H9 (cell line): Measurements from ENCODE around the gene CENPB. TPM values are rescaled to one million over a fixed set of nuclear protein-coding genes. Genes with fewer than 3 reads are reported as not detected.

ENCODE experiments used
- DNase-seq: peaks from one replicate; pipeline ENCODE4 v3.0.0-alpha.2; 2017
- H2AFZ ChIP-seq: one replicate; pipeline ENCODE4 v1.6.1; 2013; ENCODE audit warnings: mild to moderate bottlenecking, low read length, control low read depth, moderate library complexity
- H2AK5ac ChIP-seq: 2 replicates; pipeline ENCODE4 v1.6.1; 2013; ENCODE audit warnings: low read length, control low read depth, mixed read lengths; ENCODE audit not compliant: insufficient read length
- H2BK120ac ChIP-seq: one replicate; pipeline ENCODE4 v1.6.1; 2013; ENCODE audit warnings: low read depth, mild to moderate bottlenecking, low read length, control low read depth, inconsistent platforms; ENCODE audit not compliant: poor library complexity, severe bottlenecking
- H2BK12ac ChIP-seq: 2 replicates; pipeline ENCODE4 v1.6.1; 2013; ENCODE audit warnings: low read length, control low read depth, mixed read lengths, low read depth; ENCODE audit not compliant: insufficient read length
- H2BK15ac ChIP-seq: 2 replicates; pipeline ENCODE4 v1.6.1; 2013; ENCODE audit warnings: low read depth, low read length, control low read depth
- H2BK20ac ChIP-seq: one replicate; pipeline ENCODE4 v1.6.1; 2013; ENCODE audit warnings: low read depth, mild to moderate bottlenecking, low read length, control low read depth, inconsistent platforms; ENCODE audit not compliant: poor library complexity, severe bottlenecking
- H2BK5ac ChIP-seq: 2 replicates; pipeline ENCODE4 v1.6.1; 2013; ENCODE audit warnings: low read length, control low read depth, mixed read lengths; ENCODE audit not compliant: insufficient read length
- H3K14ac ChIP-seq: 2 replicates; pipeline ENCODE4 v1.6.1; 2013; ENCODE audit warnings: low read length, control low read depth; ENCODE audit not compliant: insufficient read depth
- H3K18ac ChIP-seq: 2 replicates; pipeline ENCODE4 v1.6.1; 2013; ENCODE audit warnings: low read depth, mild to moderate bottlenecking, mixed read lengths, low read length, control low read depth; ENCODE audit not compliant: insufficient read length
- H3K23ac ChIP-seq: 2 replicates; pipeline ENCODE4 v1.6.1; 2013; ENCODE audit warnings: low read length, control low read depth, mixed read lengths, low read depth; ENCODE audit not compliant: insufficient read length
- H3K23me2 ChIP-seq: 2 replicates; pipeline ENCODE4 v1.6.1; 2013; ENCODE audit warnings: low read depth, mild to moderate bottlenecking, mixed read lengths, low read length, control low read depth; ENCODE audit not compliant: insufficient read length, poor library complexity, severe bottlenecking
- H3K27ac ChIP-seq: 2 replicates; pipeline ENCODE4 v1.5.1; 2013; ENCODE audit warnings: low read length, control low read depth, mixed read lengths, low read depth; ENCODE audit not compliant: insufficient read length
- H3K27me3 ChIP-seq: 2 replicates; pipeline ENCODE4 v1.6.1; 2013; ENCODE audit warnings: low read length, control low read depth, inconsistent platforms; ENCODE audit not compliant: insufficient read depth
- H3K4ac ChIP-seq: 2 replicates; pipeline ENCODE4 v1.6.1; 2013; ENCODE audit warnings: low read depth, mild to moderate bottlenecking, control low read depth, inconsistent platforms, low read length, moderate library complexity
- H3K4me1 ChIP-seq: 2 replicates; pipeline ENCODE4 v1.6.1; 2013; ENCODE audit warnings: low read length, control low read depth, inconsistent platforms; ENCODE audit not compliant: insufficient read depth
- H3K4me2 ChIP-seq: 2 replicates; pipeline ENCODE4 v1.6.1; 2013; ENCODE audit warnings: low read length, control low read depth, mixed read lengths; ENCODE audit not compliant: insufficient read length, insufficient read depth
- H3K56ac ChIP-seq: 2 replicates; pipeline ENCODE4 v1.6.1; 2013; ENCODE audit warnings: low read depth, mild to moderate bottlenecking, mixed read lengths, low read length, control low read depth; ENCODE audit not compliant: insufficient read length
- H3K79me1 ChIP-seq: 2 replicates; pipeline ENCODE4 v1.6.1; 2013; ENCODE audit warnings: low read depth, mild to moderate bottlenecking, moderate library complexity, low read length, control low read depth, inconsistent platforms; ENCODE audit not compliant: insufficient read depth, poor library complexity, severe bottlenecking
- H3K79me2 ChIP-seq: 2 replicates; pipeline ENCODE4 v1.6.1; 2013; ENCODE audit warnings: low read length, control low read depth, inconsistent platforms; ENCODE audit not compliant: insufficient read depth
- H3K9ac ChIP-seq: 2 replicates; pipeline ENCODE4 v1.6.1; 2013; ENCODE audit warnings: low read length, control low read depth, mixed read lengths; ENCODE audit not compliant: insufficient read length; ENCODE audit errors: extremely low read depth
- H3K9me3 ChIP-seq: one replicate; pipeline ENCODE4 v1.6.1; 2013; ENCODE audit warnings: low read depth, low read length, inconsistent platforms; ENCODE audit not compliant: control insufficient read depth
- H3T11ph ChIP-seq: one replicate; pipeline ENCODE4 v1.6.1; 2013; ENCODE audit warnings: mild to moderate bottlenecking, low read length, control low read depth, inconsistent platforms
- H4K20me1 ChIP-seq: one replicate; pipeline ENCODE4 v1.6.1; 2013; ENCODE audit not compliant: control insufficient read depth, insufficient read length, insufficient read depth
- H4K5ac ChIP-seq: 2 replicates; pipeline ENCODE4 v1.6.1; 2013; ENCODE audit warnings: low read depth, mild to moderate bottlenecking, mixed read lengths, low read length, control low read depth; ENCODE audit not compliant: insufficient read length
- H4K8ac ChIP-seq: replicated peaks from 2 replicates; pipeline ENCODE4 v1.6.1; 2013; ENCODE audit warnings: low read length, control low read depth, mixed read lengths, low read depth; ENCODE audit not compliant: insufficient read length
- H4K91ac ChIP-seq: 2 replicates; pipeline ENCODE4 v1.6.1; 2013; ENCODE audit warnings: low read depth, mild to moderate bottlenecking, moderate library complexity, mixed read lengths, low read length, control low read depth; ENCODE audit not compliant: insufficient read length
- H3K27ac Mint-ChIP-seq, 3 experiments: 2 replicates in 2 of 3; 3 replicates in 1 of 3; pipeline ENCODE4 v1.8.0; 2020 to 2021; ENCODE audit warnings: mixed read lengths in 3 of 3, mild to moderate bottlenecking in 1 of 3, moderate library complexity in 1 of 3
- H3K27me3 Mint-ChIP-seq: 2 replicates; pipeline ENCODE4 v1.8.0; 2021; ENCODE audit warnings: low read depth, mild to moderate bottlenecking, moderate library complexity, mixed read lengths
- H3K36me3 Mint-ChIP-seq, 3 experiments: 2 replicates in 2 of 3; 3 replicates in 1 of 3; pipeline ENCODE4 v1.8.0; 2020 to 2021; ENCODE audit warnings: low read depth in 3 of 3, mixed read lengths in 3 of 3; ENCODE audit not compliant: insufficient read depth in 1 of 3
- H3K4me1 Mint-ChIP-seq, 2 experiments: 2 replicates each; pipeline ENCODE4 v1.8.0; 2020; ENCODE audit warnings: mixed read lengths in 2 of 2
- H3K4me3 Mint-ChIP-seq, 2 experiments: 2 replicates in 1 of 2; 3 replicates in 1 of 2; pipeline ENCODE4 v1.8.0; 2020 to 2021; ENCODE audit warnings: mild to moderate bottlenecking in 2 of 2, mixed read lengths in 2 of 2, moderate library complexity in 1 of 2
- H3K9me3 Mint-ChIP-seq, 2 experiments: 2 replicates in 1 of 2; 3 replicates in 1 of 2; pipeline ENCODE4 v1.8.0; 2020; ENCODE audit warnings: mild to moderate bottlenecking in 2 of 2, mixed read lengths in 2 of 2, moderate library complexity in 1 of 2
- CTCF ChIP-seq: fragments of 200-600 bp; sonication (generic); conservative IDR thresholded peaks from 3 replicates; pipeline ENCODE4 v1.8.0; 2021; ENCODE audit warnings: antibody characterized with exemption, mild to moderate bottlenecking
- WGBS: extraction: QIAGEN DNeasy Blood & Tissue Kit; methylation state at CpG from one replicate; pipeline ENCODE4 v1.1.7; 2013; ENCODE audit warnings: missing lambda C conversion rate, low lambda C conversion rate, mixed read lengths; ENCODE audit not compliant: insufficient read length; ENCODE audit errors: extremely low coverage; 5-methylcytosine and 5-hydroxymethylcytosine counted together
- total RNA-seq: library from RNA; stranded (reverse); gene quantifications from 2 replicates; pipeline ENCODE4 v1.2.1, GENCODE V29; 2021

The CENPB gene
- total RNA-seq, 1 experiment from 2014 or later = 63.1 TPM

GRCh38 chr20:3811467-3812258 is 25.1 kb upstream of the CENPB start:
- Histone ChIP-seq H3K4me1 (peaks cover 3% of the 10 kb centered on the region), H3K9me3 (no peaks in the 10 kb centered on the region), H2BK5ac (no peak overlapping the region), H4K91ac (no peak overlapping the region), H3K14ac (no peak overlapping the region), H3K4ac (no peak overlapping the region), H4K20me1 (no peaks in the 10 kb centered on the region), H2BK20ac (no peak overlapping the region), H3K23ac (no peak overlapping the region), H4K5ac (no peak overlapping the region), H3K79me2 (no peaks in the 10 kb centered on the region), H3K4me2 (no peak overlapping the region), H3T11ph (no peak overlapping the region), H2AK5ac (no peak overlapping the region), H4K8ac (no peak overlapping the region), H3K23me2 (no peaks in the 10 kb centered on the region), H3K9ac (no peak overlapping the region), H2AFZ (no peak overlapping the region), H2BK15ac (no peak overlapping the region), H3K27ac (no peak overlapping the region), H2BK120ac (no peak overlapping the region), H2BK12ac (no peak overlapping the region), H3K79me1 (no peaks in the 10 kb centered on the region), H3K27me3 (no peaks in the 10 kb centered on the region), H3K18ac (no peak overlapping the region), H3K56ac (no peak overlapping the region)
- peaks cover 9% of the 10 kb centered on the region for H3K27me3 Mint-ChIP-seq
- H3K4me3 Mint-ChIP-seq = no peak overlapping the region
- no peak overlapping the region for H3K27ac Mint-ChIP-seq
- no peaks in the 10 kb centered on the region for H3K9me3 Mint-ChIP-seq
- TF ChIP-seq CTCF = no peak
- WGBS = no CpG with 5 or more reads among the region's 20 CpGs
- H3K36me3 Mint-ChIP-seq = peaks cover 0 to under 1% (median 0%) of the 10 kb centered on the region in 3 experiments; a peak in 1 of 7 replicates
- H3K4me1 Mint-ChIP-seq = peaks cover 23 to 33% of the 10 kb centered on the region in 2 experiments
- no peak for DNase-seq
